Measurements from ENCODE around the gene EIF5AL1.
"Not testable (repeated sequence)": the region's sequence is repeated elsewhere in the genome, so short reads cannot be mapped to it uniquely, and the experiment has no call there.

EIF5AL1 gene

DNA sequence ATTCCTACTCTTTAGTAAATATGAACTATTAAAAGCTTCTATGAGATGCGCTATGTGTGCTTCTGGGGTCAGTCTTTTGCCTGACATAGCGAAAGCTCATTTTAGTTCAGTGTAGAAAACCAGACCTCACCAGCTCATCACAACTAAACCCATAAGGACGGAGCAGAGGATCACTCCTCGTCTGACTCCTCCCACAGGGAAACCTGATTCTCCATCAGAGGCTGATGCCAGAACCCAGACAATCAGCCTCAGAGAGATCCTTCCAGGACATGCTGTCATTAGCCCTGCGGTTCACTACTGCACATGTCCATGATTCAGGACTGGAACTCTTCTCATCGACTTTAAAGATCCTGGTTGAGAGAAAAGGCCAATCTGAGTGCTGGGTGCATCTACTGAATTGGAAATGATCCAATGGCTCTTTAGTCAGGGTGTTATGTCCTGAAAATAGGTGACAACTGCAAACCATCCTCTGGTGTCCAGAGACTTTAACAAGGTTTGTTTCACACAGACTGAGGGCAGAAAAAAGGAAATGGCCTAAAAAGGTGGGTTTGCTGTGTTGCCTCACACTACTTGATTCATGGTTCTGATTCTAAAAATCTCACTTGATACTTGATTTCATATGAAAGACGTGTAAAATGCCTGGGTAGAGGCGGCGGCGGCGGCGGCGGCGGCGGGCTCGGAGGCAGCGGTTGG, at the start of gene EIF5AL1:
Gene EIF5AL1 (plus strand): TSS at position 643 of the 693 bp plus-strand sequence. CDS start 117 bp downstream, outside the sequence.
- H3K4me3 ChIP-seq (ENCODE audit: low read depth, low read length); DNase-seq (ENCODE audit: low read depth); in situ Hi-C loops (cut with HindIII; ENCODE audit: low sequenced_read_pairs): not testable (repeated sequence)

DNA sequence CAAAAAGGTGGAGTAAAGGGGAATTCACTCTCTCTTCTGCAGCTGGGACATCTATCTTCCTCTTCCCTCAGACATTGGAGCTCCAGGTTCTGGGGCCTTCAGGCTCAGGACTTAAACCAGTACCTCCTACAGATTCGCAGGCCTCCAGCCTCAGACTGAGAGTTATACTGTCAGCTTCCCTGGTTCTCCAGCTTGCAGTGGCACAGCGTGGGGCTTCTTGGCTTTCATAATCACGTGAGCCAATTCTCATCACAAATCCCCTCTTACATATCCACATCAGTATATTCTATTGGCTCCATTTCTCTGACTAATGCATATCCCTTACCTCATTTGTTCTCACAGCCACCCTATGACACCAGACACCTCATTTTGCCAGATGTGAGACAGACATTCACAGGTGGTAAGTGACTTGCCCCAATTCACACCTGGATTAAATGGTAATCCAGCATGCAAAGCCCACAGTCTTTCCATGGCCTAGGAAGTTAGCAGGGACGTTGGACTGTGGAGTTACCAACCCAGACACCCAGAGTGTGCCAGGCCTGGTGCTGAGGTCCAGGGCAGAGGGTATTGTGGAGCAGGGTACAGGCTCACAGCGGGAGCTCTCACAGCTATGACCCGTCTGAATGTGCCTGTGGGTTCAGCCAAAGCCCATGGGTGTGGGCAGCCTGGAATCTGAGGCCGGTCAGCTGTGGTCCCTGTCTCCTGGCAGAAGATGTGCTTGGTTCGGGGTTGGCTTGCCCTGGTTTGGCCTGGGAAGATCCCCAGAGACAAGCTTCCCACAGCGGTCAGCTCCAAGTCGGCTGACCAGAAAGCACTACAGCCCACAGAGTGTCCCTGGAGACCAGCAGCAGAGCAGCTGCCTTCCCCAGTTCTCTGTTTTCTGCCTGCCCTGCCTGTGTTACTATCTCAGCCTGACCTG, 48.5 kb upstream of the EIF5AL1 start:
- TF ChIP-seq, protein P1, sequence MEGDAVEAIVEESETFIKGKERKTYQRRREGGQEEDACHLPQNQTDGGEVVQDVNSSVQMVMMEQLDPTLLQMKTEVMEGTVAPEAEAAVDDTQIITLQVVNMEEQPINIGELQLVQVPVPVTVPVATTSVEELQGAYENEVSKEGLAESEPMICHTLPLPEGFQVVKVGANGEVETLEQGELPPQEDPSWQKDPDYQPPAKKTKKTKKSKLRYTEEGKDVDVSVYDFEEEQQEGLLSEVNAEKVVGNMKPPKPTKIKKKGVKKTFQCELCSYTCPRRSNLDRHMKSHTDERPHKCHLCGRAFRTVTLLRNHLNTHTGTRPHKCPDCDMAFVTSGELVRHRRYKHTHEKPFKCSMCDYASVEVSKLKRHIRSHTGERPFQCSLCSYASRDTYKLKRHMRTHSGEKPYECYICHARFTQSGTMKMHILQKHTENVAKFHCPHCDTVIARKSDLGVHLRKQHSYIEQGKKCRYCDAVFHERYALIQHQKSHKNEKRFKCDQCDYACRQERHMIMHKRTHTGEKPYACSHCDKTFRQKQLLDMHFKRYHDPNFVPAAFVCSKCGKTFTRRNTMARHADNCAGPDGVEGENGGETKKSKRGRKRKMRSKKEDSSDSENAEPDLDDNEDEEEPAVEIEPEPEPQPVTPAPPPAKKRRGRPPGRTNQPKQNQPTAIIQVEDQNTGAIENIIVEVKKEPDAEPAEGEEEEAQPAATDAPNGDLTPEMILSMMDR (IDR thresholded peaks at IDR 0.05; ENCODE audit: low read depth, low read length, missing control alignments): no peak
- in situ Hi-C loops (cut with HindIII; ENCODE audit: low sequenced_read_pairs): loop anchor here (5.0 kb wide), 1 partner anchor 52 kb away; no protein-coding TSS in a partner anchor
- no peak for DNase-seq (ENCODE audit: low read depth)
- no peak overlapping the region for H3K4me3 ChIP-seq (ENCODE audit: low read depth, low read length)

GRCh38 chr10:79465341-79465740, 47.0 kb upstream of the EIF5AL1 start:
- in situ Hi-C loops (cut with HindIII; ENCODE audit: low sequenced_read_pairs): no loop called here
- no peak for DNase-seq (ENCODE audit: low read depth)
- TF ChIP-seq, protein P1 (IDR thresholded peaks at IDR 0.05; ENCODE audit: low read depth, low read length, missing control alignments): no peak
- no peak overlapping the region for H3K4me3 ChIP-seq (ENCODE audit: low read depth, low read length)

- in situ Hi-C loops (cut with HindIII; ENCODE audit: low sequenced_read_pairs): no loop called here
- TF ChIP-seq, protein P1 (IDR thresholded peaks at IDR 0.05; ENCODE audit: low read depth, low read length, missing control alignments): no peak
- no peak for DNase-seq (ENCODE audit: low read depth)
- no peak overlapping the region for H3K4me3 ChIP-seq (ENCODE audit: low read depth, low read length)
These were observed 44.2 kb upstream of the EIF5AL1 start for GRCh38 chr10:79468015-79468560.

- DNase-seq (ENCODE audit: low read depth): no peak
- TF ChIP-seq, protein P1 (IDR thresholded peaks at IDR 0.05; ENCODE audit: low read depth, low read length, missing control alignments): no peak
- H3K4me3 ChIP-seq (ENCODE audit: low read depth, low read length): no peak overlapping the region
- in situ Hi-C loops (cut with HindIII; ENCODE audit: low sequenced_read_pairs): no loop called here
These were observed 43.3 kb upstream of the EIF5AL1 start for GRCh38 chr10:79468841-79469585.

DNA sequence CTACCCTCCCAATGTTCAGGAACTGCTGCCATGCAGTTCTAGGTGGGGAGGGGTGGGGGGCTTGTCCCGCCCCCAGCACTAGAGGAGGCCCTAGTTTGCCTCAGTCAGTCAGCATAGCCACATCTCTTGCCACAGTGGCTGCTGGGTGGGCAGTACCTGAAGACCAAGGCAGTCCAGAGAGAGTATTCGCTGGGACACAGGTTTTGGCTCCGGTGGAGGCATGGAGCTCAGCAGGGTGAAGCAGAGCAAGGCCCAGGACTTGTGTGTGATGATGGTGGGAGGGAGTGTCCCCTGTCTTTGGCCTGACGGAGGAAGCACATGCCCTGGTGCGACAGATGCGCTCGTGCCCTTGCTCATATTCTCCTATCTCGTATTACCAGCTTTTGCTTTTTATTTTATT, 42.2 kb upstream of the EIF5AL1 start:
- TF ChIP-seq, protein P1 (IDR thresholded peaks at IDR 0.05; ENCODE audit: low read depth, low read length, missing control alignments): no peak

More for the DNA sequence above, 42.2 kb upstream of the EIF5AL1 start:
- no peak overlapping the region for H3K4me3 ChIP-seq (ENCODE audit: low read depth, low read length)
- in situ Hi-C loops (cut with HindIII; ENCODE audit: low sequenced_read_pairs): no loop called here
- no peak for DNase-seq (ENCODE audit: low read depth)

All from astrocyte of the cerebellum (primary cell).